IPS-18a (cell line): ENCODE data around the gene TMC6.

ENCODE experiments used
- H3K27ac ChIP-seq: one replicate; pipeline ENCODE4 v1.5.1; 2013; ENCODE audit warnings: low read length
- H3K27me3 ChIP-seq: one replicate; pipeline ENCODE4 v1.6.1; 2013; ENCODE audit warnings: mild to moderate bottlenecking, low read length; ENCODE audit not compliant: control insufficient read depth, insufficient read depth
- H3K36me3 ChIP-seq: one replicate; pipeline ENCODE4 v1.6.1; 2013; ENCODE audit warnings: low read depth, low read length; ENCODE audit not compliant: control insufficient read depth
- H3K4me1 ChIP-seq: one replicate; pipeline ENCODE4 v1.6.1; 2013; ENCODE audit warnings: low read depth, low read length; ENCODE audit not compliant: control insufficient read depth
- H3K4me3 ChIP-seq: one replicate; pipeline ENCODE4 v1.5.1; 2013; ENCODE audit warnings: low read length
- H3K9ac ChIP-seq: one replicate; pipeline ENCODE4 v1.6.1; 2013; ENCODE audit warnings: mild to moderate bottlenecking, low read length, moderate library complexity
- H3K9me3 ChIP-seq: one replicate; pipeline ENCODE4 v1.6.1; 2013; ENCODE audit warnings: low read depth, low read length; ENCODE audit not compliant: control insufficient read depth

The TMC6 gene

GRCh38 chr17:78114831-78115723 lies 13.5 kb downstream of the TMC6 start:
- no peaks in the 10 kb centered on the region for H3K9me3 ChIP-seq
- H3K27me3 ChIP-seq, result no peaks in the 10 kb centered on the region
- no peak overlapping the region for H3K9ac ChIP-seq
- H3K4me1 ChIP-seq, result no peaks in the 10 kb centered on the region
- H3K4me3 ChIP-seq, result no peak overlapping the region
- no peaks in the 10 kb centered on the region for H3K36me3 ChIP-seq
- H3K27ac ChIP-seq, result no peak overlapping the region

DNA sequence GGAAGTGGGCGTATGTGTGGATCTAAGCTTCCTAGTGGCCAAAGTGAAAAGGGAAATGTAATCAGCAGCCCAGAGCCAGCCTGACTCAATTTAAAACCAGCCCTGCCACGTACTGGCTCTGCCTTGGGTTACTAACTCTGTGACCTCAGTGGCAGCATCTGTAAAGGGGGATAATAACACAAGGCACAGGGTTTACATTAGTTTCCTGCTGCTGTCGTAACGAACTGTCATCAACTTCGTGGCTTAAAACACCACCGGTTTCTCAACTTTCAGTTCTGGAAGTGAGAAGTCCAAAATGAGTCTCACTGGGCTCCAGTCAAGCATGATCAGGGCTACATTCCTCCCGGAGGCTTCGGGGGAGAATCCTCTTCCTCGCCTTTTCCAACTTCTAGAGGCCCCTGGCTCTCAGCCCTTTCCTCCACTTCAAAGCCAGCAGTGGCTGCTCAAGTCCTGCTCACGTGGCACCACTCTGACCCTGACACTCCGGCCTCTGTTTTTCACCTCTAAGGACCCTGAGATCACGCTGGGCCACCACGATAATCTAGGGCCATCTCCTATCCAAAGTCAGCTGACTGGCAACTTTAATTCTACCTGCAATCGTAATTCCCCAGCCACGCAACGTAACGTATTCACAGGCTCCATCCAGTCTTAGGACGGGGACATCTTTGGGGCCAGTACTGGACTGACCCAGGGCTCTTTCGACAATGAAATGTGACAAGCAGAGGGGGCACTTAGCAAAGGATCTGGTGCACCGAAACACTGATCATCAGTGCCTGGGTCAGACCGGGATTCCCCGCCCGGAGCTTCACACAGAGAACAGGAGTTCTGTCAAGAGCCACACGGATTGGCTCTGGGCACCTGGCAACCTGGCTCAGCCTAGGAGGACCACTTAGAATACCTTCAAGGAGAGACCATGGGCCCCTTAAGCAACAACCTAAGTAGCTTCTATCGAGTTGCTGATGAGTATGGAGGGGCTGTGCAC lies 14.5 kb downstream of the TMC6 start:
- Histone ChIP-seq H3K9me3 (no peaks in the 10 kb centered on the region), H3K27ac (no peak overlapping the region), H3K9ac (no peak overlapping the region), H3K4me3 (no peak overlapping the region), H3K4me1 (no peaks in the 10 kb centered on the region), H3K36me3 (no peaks in the 10 kb centered on the region), H3K27me3 (no peaks in the 10 kb centered on the region)

GRCh38 chr17:78112518-78113471 lies 15.8 kb downstream of the TMC6 start:
- H3K36me3 ChIP-seq, result no peaks in the 10 kb centered on the region
- no peak overlapping the region for H3K27ac ChIP-seq
- H3K4me3 ChIP-seq, result no peak overlapping the region
- H3K9ac ChIP-seq, result no peak overlapping the region
- no peaks in the 10 kb centered on the region for H3K27me3 ChIP-seq
- H3K4me1 ChIP-seq, result no peaks in the 10 kb centered on the region
- H3K9me3 ChIP-seq, result no peaks in the 10 kb centered on the region

- Histone ChIP-seq H3K27me3 (no peaks in the 10 kb centered on the region), H3K4me1 (no peaks in the 10 kb centered on the region), H3K9ac (no peak overlapping the region), H3K4me3 (no peak overlapping the region), H3K36me3 (no peaks in the 10 kb centered on the region), H3K27ac (no peak overlapping the region), H3K9me3 (no peaks in the 10 kb centered on the region)
These were observed 16.6 kb downstream of the TMC6 start for GRCh38 chr17:78111727-78112517.

- no peaks in the 10 kb centered on the region for H3K9me3 ChIP-seq
- no peaks in the 10 kb centered on the region for H3K36me3 ChIP-seq
- H3K9ac ChIP-seq, result no peak overlapping the region
- no peak overlapping the region for H3K27ac ChIP-seq
- H3K4me3 ChIP-seq, result no peak overlapping the region
- H3K4me1 ChIP-seq, result no peaks in the 10 kb centered on the region
- H3K27me3 ChIP-seq, result no peaks in the 10 kb centered on the region
These were observed 17.4 kb downstream of the TMC6 start for GRCh38 chr17:78111016-78111726.

DNA sequence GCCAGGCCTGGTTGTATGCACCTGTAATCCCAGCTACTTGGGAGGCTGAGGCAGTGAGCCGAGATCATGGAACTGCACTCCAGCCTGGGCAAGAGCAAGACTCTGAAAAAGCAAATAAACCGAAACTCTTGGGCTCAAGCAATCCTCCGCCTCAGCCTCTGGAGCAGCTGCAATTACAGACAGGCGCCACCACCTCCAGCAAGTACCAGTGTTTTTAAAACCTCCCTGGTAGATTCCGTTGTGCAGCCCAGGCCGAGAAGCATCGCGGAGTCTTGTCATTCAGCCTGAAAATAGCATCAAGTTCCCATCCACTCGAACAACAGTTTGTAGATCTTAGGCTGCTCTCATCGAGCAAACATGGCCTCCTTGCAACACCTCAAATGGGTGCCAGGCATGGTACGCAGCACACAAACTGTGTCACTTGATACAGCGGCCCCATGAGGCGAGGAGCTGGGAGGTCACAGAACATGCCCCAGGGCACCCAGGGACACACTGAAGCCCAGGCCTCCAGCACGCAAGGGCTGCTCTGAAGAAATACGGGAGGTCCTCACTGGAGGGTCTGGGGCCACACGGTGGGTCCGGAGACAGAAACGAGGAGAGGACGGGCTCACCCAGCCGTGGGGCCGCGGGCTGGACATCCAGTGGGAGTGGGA lies 18.1 kb downstream of the TMC6 start:
- H3K4me3 ChIP-seq, result no peak overlapping the region
- no peaks in the 10 kb centered on the region for H3K4me1 ChIP-seq
- no peaks in the 10 kb centered on the region for H3K27me3 ChIP-seq
- H3K9ac ChIP-seq, result no peak overlapping the region
- no peaks in the 10 kb centered on the region for H3K36me3 ChIP-seq
- no peaks in the 10 kb centered on the region for H3K9me3 ChIP-seq
- no peak overlapping the region for H3K27ac ChIP-seq

DNA sequence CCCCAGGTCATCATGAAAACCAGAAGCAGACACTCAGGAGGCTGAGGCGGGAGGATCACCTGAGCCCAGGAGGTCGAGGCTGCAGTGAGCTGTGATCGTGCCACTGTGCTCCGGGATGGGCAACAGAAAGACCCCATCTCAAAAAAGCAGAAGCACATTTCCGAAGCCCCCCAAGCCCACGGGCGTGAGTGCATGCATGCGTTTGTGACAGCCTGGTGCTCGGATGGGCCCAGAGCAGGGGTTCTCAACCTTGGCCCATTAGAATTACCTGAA lies 19.1 kb downstream of the TMC6 start:
- no peaks in the 10 kb centered on the region for H3K27me3 ChIP-seq
- H3K27ac ChIP-seq, result no peak overlapping the region
- no peak overlapping the region for H3K4me3 ChIP-seq
- H3K9me3 ChIP-seq, result no peaks in the 10 kb centered on the region
- H3K4me1 ChIP-seq, result no peaks in the 10 kb centered on the region
- H3K9ac ChIP-seq, result no peak overlapping the region
- no peaks in the 10 kb centered on the region for H3K36me3 ChIP-seq

- H3K4me1 ChIP-seq, result no peaks in the 10 kb centered on the region
- no peak overlapping the region for H3K9ac ChIP-seq
- no peak overlapping the region for H3K27ac ChIP-seq
- peaks cover 5% of the 10 kb centered on the region for H3K36me3 ChIP-seq
- no peaks in the 10 kb centered on the region for H3K9me3 ChIP-seq
- H3K4me3 ChIP-seq, result no peak overlapping the region
- no peaks in the 10 kb centered on the region for H3K27me3 ChIP-seq
These were observed 19.6 kb downstream of the TMC6 start for GRCh38 chr17:78108726-78109488.

- Histone ChIP-seq H3K27ac (no peak overlapping the region), H3K27me3 (no peaks in the 10 kb centered on the region), H3K36me3 (peaks cover 12% of the 10 kb centered on the region), H3K9me3 (no peaks in the 10 kb centered on the region), H3K9ac (no peak overlapping the region), H3K4me3 (no peak overlapping the region), H3K4me1 (no peaks in the 10 kb centered on the region)
These were observed 20.4 kb downstream of the TMC6 start for GRCh38 chr17:78107976-78108725.
